Frontal cortex (tissue), 4 donors: ENCODE measurements around the gene ASB16. TPM values are rescaled to one million over a fixed set of nuclear protein-coding genes. Genes with fewer than 3 reads are reported as not detected.
A peak's percentile ranks its signal among the peaks of the same experiment; 100 is the strongest.
"Not testable (repeated sequence)": the region's sequence is repeated elsewhere in the genome, so short reads cannot be mapped to it uniquely, and the experiment has no call there.

Experiments used
- DNase-seq, 2 donors: peaks; one replicate each; pipeline ENCODE4 v3.0.0; 2012; ENCODE audit warnings: low spot score in 2 of 2
- FAIRE-seq: peaks from 2 replicates; lab custom pipeline; 2012; peaks lifted over from hg19 to GRCh38; lab: Jason Lieb, UNC
- total RNA-seq: library from RNA; depleted of rRNA; stranded (reverse); fragments of >200 nt; gene quantifications from one replicate; pipeline ENCODE4 v1.2.3, GENCODE V29; 2014
- donor health status: control.
- donor health status: control.
- donor health status: control.

Gene ASB16
- total RNA-seq, result not detected

GRCh38 chr17:44170499-44171201 is at the start of gene ASB16:
TSS of gene ASB16 (plus strand) at chr17:44170704. CDS start at chr17:44170790, 86 bp downstream.
- DNase-seq, result no peak
- no peak for FAIRE-seq

- DNase-seq, result no peak
- no peak for FAIRE-seq
Observed at GRCh38 chr17:44120851-44121605, 49.5 kb upstream of the ASB16 start.

- FAIRE-seq, result no peak
- no peak for DNase-seq
Observed at GRCh38 chr17:44121997-44122815, 48.3 kb upstream of the ASB16 start.

GRCh38 chr17:44122816-44123355 is 47.6 kb upstream of the ASB16 start:
- FAIRE-seq (no peak), DNase-seq (no peak)

GRCh38 chr17:44123356-44124117 is 47.0 kb upstream of the ASB16 start, which contains the start of gene HDAC5:
TSS of gene HDAC5 (minus strand) at chr17:44123641. CDS start at chr17:44117515, 6,126 bp downstream.
- peak; percentile 97 for DNase-seq
- FAIRE-seq, result no peak

- no peak for DNase-seq
- FAIRE-seq, result no peak
Observed at GRCh38 chr17:44124118-44124438, 46.4 kb upstream of the ASB16 start.

GRCh38 chr17:44128383-44128782 is 42.1 kb upstream of the ASB16 start:
- FAIRE-seq (no peak), DNase-seq (no peak)

- FAIRE-seq (no peak), DNase-seq (no peak)
Observed at GRCh38 chr17:44130693-44131349, 39.7 kb upstream of the ASB16 start.

- DNase-seq, FAIRE-seq: not testable (repeated sequence)
Observed at GRCh38 chr17:44131372-44131771, 39.1 kb upstream of the ASB16 start.

GRCh38 chr17:44132275-44132821 is 38.2 kb upstream of the ASB16 start:
- no peak for DNase-seq
- FAIRE-seq, result no peak

- FAIRE-seq (no peak), DNase-seq (no peak)
Observed at GRCh38 chr17:44133918-44134476, 36.5 kb upstream of the ASB16 start.

GRCh38 chr17:44134752-44135568 is 35.5 kb upstream of the ASB16 start:
- FAIRE-seq (no peak), DNase-seq (no peak)

GRCh38 chr17:44137891-44138709 is 32.4 kb upstream of the ASB16 start:
- no peak for FAIRE-seq
- peak; percentile 51 to 84 for DNase-seq

- FAIRE-seq, DNase-seq: not testable (repeated sequence)
Observed at GRCh38 chr17:44143921-44144320, 26.6 kb upstream of the ASB16 start.

GRCh38 chr17:44144966-44145739 is 25.4 kb upstream of the ASB16 start:
- no peak for DNase-seq
- no peak for FAIRE-seq
